Right cardiac atrium (tissue), 5 donors: ENCODE results near the gene PRKG1. TPM values are rescaled to one million over a fixed set of nuclear protein-coding genes. Genes with fewer than 3 reads are reported as not detected.
A peak's percentile ranks its signal among the peaks of the same experiment; 100 is the strongest.

ENCODE experiments used
- ATAC-seq, 2 donors: fragments of 200-7000 bp; cut with Tn5 transposase; one replicate each; pipeline versions ENCODE4 v1.8.0 to v1.9.1; 2020; ENCODE audit warnings: moderate library complexity in 2 of 2, mild to moderate bottlenecking in 1 of 2
- DNase-seq, 3 donors: peaks; one replicate each; pipeline ENCODE4 v3.0.0-alpha.2; 2020
- H3K27ac ChIP-seq: one replicate; pipeline ENCODE4 v1.5.1; 2013; ENCODE audit warnings: mild to moderate bottlenecking, low read length, control low read depth, moderate library complexity
- H3K27me3 ChIP-seq: one replicate; pipeline ENCODE4 v1.6.1; 2013; ENCODE audit not compliant: control insufficient read depth, insufficient read depth
- H3K4me1 ChIP-seq: one replicate; pipeline ENCODE4 v1.6.1; 2013; ENCODE audit warnings: low read length; ENCODE audit not compliant: control insufficient read depth, insufficient read depth
- H3K4me3 ChIP-seq: one replicate; pipeline ENCODE4 v1.5.1; 2013; ENCODE audit warnings: low read length, control low read depth
- H3K9me3 ChIP-seq: one replicate; pipeline ENCODE4 v1.6.1; 2013; ENCODE audit warnings: low read length; ENCODE audit not compliant: control insufficient read depth
- WGBS: extraction: QIAGEN DNeasy Blood & Tissue Kit; methylation state at CpG from one replicate; pipeline ENCODE4 v1.1.7; 2013; 5-methylcytosine and 5-hydroxymethylcytosine counted together
- intact Hi-C, 4 donors: fragments of 100-400 bp; cut with DNase I; formaldehyde crosslinking; loops; one replicate each; pipeline versions ENCODE4 v1.11.0 to v1.14.0; 2022 to 2023
- polyA plus RNA-seq: library from polyadenylated mRNA; stranded (reverse); fragments of 200-250 nt; gene quantifications from one replicate; pipeline ENCODE4 v1.2.3, GENCODE V29; 2013
- total RNA-seq, 4 donors: library from RNA; stranded (reverse); fragmentation: NEBNext Ultra II Directional; extraction: Animal tissue kit (Norgen Biotek cat#: 25700); gene quantifications; one replicate each; pipeline ENCODE4 v1.2.1, GENCODE V29; 2021
- donor health status: healthy with polysubstance abuse.
- donor health status: DM: no; HTN: yes; CAD: no.
- donor health status: DM: no; HTN: no; CAD: no.
- donor health status: DM: no; HTN: yes; CAD: no; lungs with severe emphysema.
- donor health status: DM: yes; HTN: yes; CAD: no.

The PRKG1 gene
- total and polyA plus RNA-seq, 5 donors, result 16.6 to 49.9 (median 47.4) TPM

DNA sequence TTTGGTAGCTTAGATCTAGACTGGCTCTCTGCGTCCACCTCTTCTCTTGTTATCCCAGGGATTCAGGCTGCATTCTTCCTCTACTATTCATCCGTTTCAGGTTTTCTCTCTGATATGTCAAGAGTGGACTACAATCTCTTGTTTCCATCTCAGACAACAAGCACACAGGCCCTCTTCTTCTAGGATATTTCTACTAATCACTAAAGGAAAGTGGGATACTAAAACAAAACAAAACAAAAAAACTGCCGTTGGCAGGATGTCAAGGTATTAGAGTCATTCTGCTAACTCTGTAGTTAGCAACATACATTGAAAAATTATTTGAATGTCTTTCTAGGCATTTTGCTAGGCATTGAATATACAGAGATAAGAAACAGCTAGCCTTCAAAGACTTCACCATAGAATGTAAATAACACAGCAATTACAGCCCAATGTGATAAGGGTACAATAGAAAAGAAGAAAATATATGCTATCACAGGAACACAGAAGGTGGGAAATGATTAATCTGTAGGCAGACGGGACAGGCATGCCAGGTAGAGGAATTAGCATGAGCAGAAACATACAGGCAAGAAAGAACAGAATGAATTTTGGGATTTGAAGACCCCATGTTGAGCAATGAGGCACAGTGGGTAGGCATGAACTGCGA, 414.6 kb downstream of the PRKG1 start:
- Histone ChIP-seq H3K9me3 (no peaks in the 10 kb centered on the region), H3K4me1 (no peaks in the 10 kb centered on the region), H3K4me3 (no peak overlapping the region), H3K27ac (no peak overlapping the region), H3K27me3 (no peaks in the 10 kb centered on the region)
- WGBS, result 67% methylated on average over 5 of the region's 5 CpGs
- intact Hi-C loops, result no loop called here
- ATAC-seq (no peak), DNase-seq (no peak)

DNA sequence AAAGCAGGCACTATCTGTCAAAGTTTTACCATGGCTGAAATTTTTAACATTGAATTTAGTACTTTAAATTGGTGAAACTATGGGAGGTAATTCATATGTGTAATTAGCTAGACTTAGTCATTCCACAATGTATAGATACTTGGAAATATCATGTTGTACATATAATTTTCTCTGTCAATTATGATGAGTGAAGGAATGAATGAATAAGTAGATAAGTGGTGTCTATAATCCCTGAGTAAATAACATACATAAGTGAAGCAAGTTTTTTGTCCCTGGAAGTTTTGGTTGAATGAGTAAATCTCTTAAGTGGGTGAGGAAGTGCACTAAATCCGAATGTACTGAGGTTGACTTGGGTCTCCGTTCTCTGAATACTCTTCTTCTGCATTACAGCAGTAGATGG, 424.1 kb downstream of the PRKG1 start:
- Histone ChIP-seq H3K27me3 (no peaks in the 10 kb centered on the region), H3K4me3 (no peak overlapping the region), H3K27ac (no peak overlapping the region), H3K9me3 (no peaks in the 10 kb centered on the region), H3K4me1 (peaks cover 3% of the 10 kb centered on the region)
- DNase-seq, result no peak
- 95% methylated on average over 2 of the region's 2 CpGs for WGBS
- no peak for ATAC-seq
- intact Hi-C loops, result no loop called here

DNA sequence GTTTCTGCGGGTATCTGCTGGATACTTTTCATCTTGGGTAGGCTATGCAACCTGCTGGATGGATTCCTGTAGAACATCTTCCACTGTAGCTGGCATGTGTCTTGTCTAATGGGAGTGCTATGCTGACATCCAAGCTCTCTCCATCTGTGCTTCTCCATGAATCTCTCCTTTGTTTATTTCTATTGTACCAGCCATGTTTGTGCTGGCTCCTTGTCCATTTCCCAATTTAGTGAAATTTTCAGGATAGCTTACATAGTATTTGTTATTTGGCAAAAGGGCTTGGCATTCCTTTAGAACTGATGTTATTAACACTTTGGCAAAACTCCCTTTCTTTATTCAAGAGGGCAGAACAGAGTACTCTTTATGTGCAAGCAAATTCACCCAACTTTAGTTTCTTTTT, 427.1 kb downstream of the PRKG1 start:
- H3K4me3 ChIP-seq, result no peak overlapping the region
- no peak overlapping the region for H3K27ac ChIP-seq
- 87% methylated on average over 1 of the region's 1 CpG for WGBS
- ATAC-seq (peak in 1 of 2 donors; percentile 71), DNase-seq (no peak)
- H3K9me3 ChIP-seq, result no peaks in the 10 kb centered on the region
- peaks cover 3% of the 10 kb centered on the region for H3K4me1 ChIP-seq
- intact Hi-C loops, result no loop called here
- no peaks in the 10 kb centered on the region for H3K27me3 ChIP-seq

DNA sequence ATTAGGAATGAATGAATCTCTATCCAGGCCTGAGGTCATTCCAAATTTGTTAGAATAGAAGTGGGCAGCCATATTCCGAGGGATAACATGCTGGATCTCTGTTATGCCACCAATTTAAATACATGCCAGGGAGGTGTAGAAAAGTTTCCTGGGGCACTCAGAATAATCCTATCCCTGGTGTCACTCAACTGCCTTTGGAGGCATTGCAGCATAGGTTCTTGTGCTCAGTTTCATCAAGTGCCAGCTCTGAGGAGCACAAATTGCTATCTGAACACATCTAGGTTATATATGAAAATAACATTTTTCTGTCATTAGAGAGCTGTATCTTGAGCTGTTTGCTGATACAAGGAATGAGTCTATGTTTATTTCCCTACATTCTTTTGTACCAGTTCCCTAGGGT, 427.8 kb downstream of the PRKG1 start:
- intact Hi-C loops, result no loop called here
- Histone ChIP-seq H3K4me1 (peaks cover 3% of the 10 kb centered on the region), H3K27me3 (no peaks in the 10 kb centered on the region), H3K4me3 (no peak overlapping the region), H3K9me3 (no peaks in the 10 kb centered on the region), H3K27ac (no peak overlapping the region)
- DNase-seq (no peak), ATAC-seq (no peak)
- WGBS, result 88% methylated on average over 1 of the region's 1 CpG

DNA sequence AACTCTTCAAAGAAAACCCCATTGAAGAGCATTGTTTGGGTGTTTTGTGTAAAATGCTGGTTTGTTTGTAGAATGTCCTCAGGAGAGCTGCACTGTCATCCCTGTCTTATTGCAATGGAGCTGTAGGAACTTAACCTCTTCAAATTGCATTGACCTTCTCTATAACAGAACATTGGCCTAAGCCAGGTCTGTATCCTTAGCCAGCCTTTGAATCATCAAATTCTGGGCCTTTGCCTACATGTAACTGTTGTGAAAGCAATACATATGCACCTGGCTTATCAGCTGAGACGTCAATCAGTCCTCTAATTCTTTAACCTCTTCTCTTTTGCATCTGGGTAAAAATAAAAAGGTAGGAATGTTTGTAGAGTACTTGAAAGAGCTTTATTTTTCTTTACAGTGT, 429.1 kb downstream of the PRKG1 start:
- 78% methylated on average over 1 of the region's 1 CpG for WGBS
- no peak for ATAC-seq
- H3K4me3 ChIP-seq, result no peak overlapping the region
- H3K27me3 ChIP-seq, result no peaks in the 10 kb centered on the region
- DNase-seq, result no peak
- peaks cover 3% of the 10 kb centered on the region for H3K4me1 ChIP-seq
- no peak overlapping the region for H3K27ac ChIP-seq
- no peaks in the 10 kb centered on the region for H3K9me3 ChIP-seq
- intact Hi-C loops, result no loop called here

DNA sequence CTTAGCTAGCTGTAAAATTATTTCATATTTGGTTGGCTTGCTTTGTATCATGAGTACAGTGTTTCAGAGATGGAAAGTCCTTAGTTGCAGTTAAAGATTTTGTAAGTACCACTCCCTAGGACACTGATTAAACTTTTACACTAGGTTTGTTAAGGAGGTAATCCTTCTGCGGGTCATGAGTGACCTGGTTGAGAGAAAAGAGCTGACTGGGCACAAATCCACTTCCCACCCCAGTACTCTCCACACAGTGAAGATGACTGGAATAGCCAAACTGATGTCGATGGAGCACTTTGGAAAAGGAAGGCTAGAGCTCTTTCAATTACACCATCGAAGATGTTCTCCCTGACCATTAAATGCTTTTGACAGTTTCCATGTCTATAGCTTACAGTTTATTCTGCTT, 433.2 kb downstream of the PRKG1 start:
- no peaks in the 10 kb centered on the region for H3K9me3 ChIP-seq
- H3K4me1 ChIP-seq, result peaks cover 1% of the 10 kb centered on the region
- no peak overlapping the region for H3K27ac ChIP-seq
- H3K4me3 ChIP-seq, result no peak overlapping the region
- intact Hi-C loops, result no loop called here
- WGBS, result 92% methylated on average over 3 of the region's 3 CpGs
- ATAC-seq (no peak), DNase-seq (no peak)
- no peaks in the 10 kb centered on the region for H3K27me3 ChIP-seq

DNA sequence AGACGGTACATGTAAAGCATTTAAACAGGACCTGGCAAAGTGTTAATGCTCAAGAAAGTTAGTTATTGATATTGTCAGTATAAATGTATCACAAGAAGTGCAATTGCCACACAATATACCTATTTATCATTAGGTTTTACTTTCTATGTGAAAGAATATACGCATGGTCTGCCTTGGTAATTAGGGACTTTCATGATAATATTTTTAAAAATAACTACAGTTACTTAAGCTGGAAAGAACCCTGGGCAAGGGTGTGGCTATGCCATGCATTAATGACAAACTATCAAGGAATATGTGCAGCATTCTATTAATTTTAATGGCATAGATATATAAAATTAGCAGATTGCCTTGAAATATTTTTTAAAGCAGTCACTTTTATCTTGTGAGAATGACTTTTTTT, 433.9 kb downstream of the PRKG1 start:
- intact Hi-C loops, result no loop called here
- Histone ChIP-seq H3K9me3 (no peaks in the 10 kb centered on the region), H3K4me3 (no peak overlapping the region), H3K4me1 (peaks cover 1% of the 10 kb centered on the region), H3K27me3 (no peaks in the 10 kb centered on the region), H3K27ac (no peak overlapping the region)
- ATAC-seq (no peak), DNase-seq (no peak)
- 74% methylated on average over 2 of the region's 2 CpGs for WGBS

DNA sequence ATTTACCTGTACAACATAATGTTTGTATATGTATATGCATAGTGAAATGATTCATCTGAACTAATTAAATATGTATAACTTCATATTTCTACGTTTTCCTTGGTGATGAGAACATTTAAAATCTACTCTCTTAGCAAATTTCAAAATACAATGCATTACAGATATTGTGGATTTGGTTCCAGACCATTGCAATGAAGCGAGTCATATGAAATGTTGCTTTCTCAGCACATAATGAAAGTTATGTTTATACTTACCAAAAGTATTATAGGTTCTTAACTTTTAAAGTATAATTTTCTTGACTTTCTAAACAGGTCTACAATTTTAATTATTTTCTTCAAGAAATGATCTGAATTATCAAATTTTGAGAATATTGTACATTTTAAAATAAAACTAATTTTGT, 435.9 kb downstream of the PRKG1 start:
- H3K4me3 ChIP-seq, result no peak overlapping the region
- 79% methylated on average over 2 of the region's 2 CpGs for WGBS
- ATAC-seq (no peak), DNase-seq (no peak)
- no peak overlapping the region for H3K27ac ChIP-seq
- intact Hi-C loops, result no loop called here
- no peaks in the 10 kb centered on the region for H3K4me1 ChIP-seq
- no peaks in the 10 kb centered on the region for H3K9me3 ChIP-seq
- H3K27me3 ChIP-seq, result no peaks in the 10 kb centered on the region

DNA sequence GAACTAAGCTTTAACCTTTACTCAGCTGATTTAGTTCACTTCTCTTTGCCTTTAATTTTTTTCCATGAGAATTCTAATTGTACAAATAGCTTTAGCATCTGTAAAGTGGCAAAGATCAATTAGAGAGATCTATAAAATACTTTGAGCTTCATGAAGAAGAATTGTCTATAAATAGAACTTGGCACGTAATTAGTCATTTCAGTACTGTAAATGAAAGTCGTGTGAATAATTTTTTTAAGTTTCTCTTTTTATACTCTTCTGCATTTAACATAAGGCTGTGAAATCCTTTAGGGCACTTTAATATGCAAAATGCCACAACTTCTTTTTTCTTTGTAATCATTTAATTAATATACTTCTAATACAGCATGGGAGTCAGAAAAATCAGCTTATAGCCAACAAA, 447.3 kb downstream of the PRKG1 start:
- Histone ChIP-seq H3K27ac (no peak overlapping the region), H3K4me3 (no peak overlapping the region), H3K9me3 (no peaks in the 10 kb centered on the region), H3K27me3 (no peaks in the 10 kb centered on the region), H3K4me1 (no peaks in the 10 kb centered on the region)
- ATAC-seq (no peak), DNase-seq (no peak)
- intact Hi-C loops, result no loop called here
- 22% methylated on average over 2 of the region's 2 CpGs for WGBS

DNA sequence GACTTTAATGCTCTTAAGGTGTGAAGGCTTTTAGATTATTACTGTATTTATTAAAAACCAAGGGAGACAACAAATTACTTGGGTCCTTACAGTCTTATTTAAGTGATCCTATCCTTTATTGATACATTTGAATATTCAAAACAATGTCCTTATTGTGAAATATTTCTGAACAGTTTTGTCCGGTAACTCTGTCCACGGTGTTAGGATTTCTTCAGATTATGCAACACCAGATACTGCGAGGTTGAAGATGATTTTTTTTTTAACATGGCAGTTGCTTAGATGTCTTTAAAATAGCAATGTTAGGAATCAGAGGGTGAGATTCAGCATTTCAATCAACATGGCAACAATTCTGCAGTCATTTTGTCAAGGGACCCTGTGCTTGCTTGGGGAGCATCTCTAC, 448.6 kb downstream of the PRKG1 start:
- DNase-seq (no peak), ATAC-seq (no peak)
- no peaks in the 10 kb centered on the region for H3K4me1 ChIP-seq
- no peaks in the 10 kb centered on the region for H3K9me3 ChIP-seq
- no peak overlapping the region for H3K27ac ChIP-seq
- H3K4me3 ChIP-seq, result no peak overlapping the region
- intact Hi-C loops, result no loop called here
- H3K27me3 ChIP-seq, result no peaks in the 10 kb centered on the region
- 65% methylated on average over 3 of the region's 3 CpGs for WGBS

DNA sequence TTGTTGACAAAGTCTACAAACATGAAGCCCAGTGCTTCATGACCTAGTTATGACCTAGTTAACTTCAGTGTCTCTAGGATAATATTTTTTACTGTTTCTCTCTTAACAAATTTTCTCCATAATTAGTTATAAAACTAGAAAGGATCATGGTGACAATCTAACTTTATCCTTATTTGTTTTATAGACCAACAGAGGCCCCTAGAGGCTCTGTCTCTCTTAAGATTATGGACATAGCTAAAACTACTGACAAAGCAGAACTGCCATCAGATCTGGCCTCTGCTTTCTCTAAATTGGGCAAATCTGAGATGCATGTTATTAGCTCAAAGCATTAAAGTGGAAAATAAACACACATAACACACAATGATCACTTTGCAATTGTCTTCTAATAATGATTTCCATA, 449.2 kb downstream of the PRKG1 start:
- H3K27me3 ChIP-seq, result no peaks in the 10 kb centered on the region
- H3K9me3 ChIP-seq, result no peaks in the 10 kb centered on the region
- H3K27ac ChIP-seq, result no peak overlapping the region
- intact Hi-C loops, result no loop called here
- no peaks in the 10 kb centered on the region for H3K4me1 ChIP-seq
- H3K4me3 ChIP-seq, result no peak overlapping the region
- DNase-seq, result no peak
- ATAC-seq, result no peak

DNA sequence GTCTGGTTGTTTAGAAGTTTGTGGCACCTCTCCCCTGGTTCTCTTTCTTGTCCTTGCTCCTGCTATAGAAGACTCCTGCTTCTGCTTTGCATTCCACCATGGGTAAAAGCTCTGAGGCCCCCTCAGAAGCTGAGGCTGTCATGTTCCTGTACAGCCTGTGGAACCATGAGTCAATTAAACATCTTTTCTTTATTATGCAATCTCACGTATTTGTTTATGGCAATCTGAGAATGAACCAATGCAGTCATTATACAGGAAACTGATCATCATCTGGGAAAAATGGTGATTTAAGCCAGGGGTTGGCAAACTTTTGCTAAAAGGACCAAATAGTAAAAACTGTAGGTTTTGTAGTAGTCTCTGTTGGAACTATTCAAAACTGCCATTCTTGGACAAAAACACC, 449.8 kb downstream of the PRKG1 start:
- Histone ChIP-seq H3K27ac (no peak overlapping the region), H3K4me3 (no peak overlapping the region), H3K27me3 (no peaks in the 10 kb centered on the region), H3K9me3 (no peaks in the 10 kb centered on the region), H3K4me1 (no peaks in the 10 kb centered on the region)
- DNase-seq (no peak), ATAC-seq (no peak)
- 65% methylated on average over 1 of the region's 1 CpG for WGBS
- intact Hi-C loops, result no loop called here
